Aorta (tissue), 5 donors: ENCODE data around the gene NDOR1. TPM values are rescaled to one million over a fixed set of nuclear protein-coding genes. Genes with fewer than 3 reads are reported as not detected.

ENCODE experiments used
- ATAC-seq: fragments of 200-7000 bp; cut with Tn5 transposase; one replicate; pipeline ENCODE4 v1.9.1; 2022; ENCODE audit warnings: moderate library complexity; ENCODE audit not compliant: low FRiP score
- DNase-seq, 2 donors: peaks; one replicate each; pipeline ENCODE4 v3.0.0-alpha.2; 2020
- H3K27ac ChIP-seq, 2 donors: one replicate each; pipeline ENCODE4 v1.5.1; 2013; ENCODE audit warnings: low read length in 2 of 2, mild to moderate bottlenecking in 2 of 2, moderate library complexity in 2 of 2, control low read depth in 1 of 2, inconsistent platforms in 1 of 2, low read depth in 1 of 2
- H3K27me3 ChIP-seq, 2 donors: one replicate each; pipeline ENCODE4 v1.6.1; 2013; ENCODE audit warnings: control low read depth in 1 of 2, low read length in 1 of 2, mild to moderate bottlenecking in 1 of 2, moderate library complexity in 1 of 2; ENCODE audit not compliant: insufficient read depth in 2 of 2, control insufficient read depth in 1 of 2
- H3K36me3 ChIP-seq, 2 donors: one replicate each; pipeline ENCODE4 v1.6.1; 2013; ENCODE audit warnings: control low read depth in 1 of 2, low read length in 1 of 2, mild to moderate bottlenecking in 1 of 2; ENCODE audit not compliant: insufficient read depth in 2 of 2, control insufficient read depth in 1 of 2
- H3K4me1 ChIP-seq, 2 donors: one replicate each; pipeline ENCODE4 v1.6.1; 2013; ENCODE audit warnings: low read length in 2 of 2, control low read depth in 1 of 2, mild to moderate bottlenecking in 1 of 2, moderate library complexity in 1 of 2; ENCODE audit not compliant: insufficient read depth in 2 of 2, control insufficient read depth in 1 of 2
- H3K4me3 ChIP-seq, 2 donors: one replicate each; pipeline ENCODE4 v1.5.1; 2013; ENCODE audit warnings: low read length in 2 of 2, control low read depth in 1 of 2, mild to moderate bottlenecking in 1 of 2
- H3K9me3 ChIP-seq: one replicate; pipeline ENCODE4 v1.6.1; 2013; ENCODE audit warnings: mild to moderate bottlenecking, low read length; ENCODE audit not compliant: control insufficient read depth
- WGBS, 2 donors: extraction: QIAGEN DNeasy Blood & Tissue Kit; methylation state at CpG; one replicate each; pipeline ENCODE4 v1.1.7; 2013; 5-methylcytosine and 5-hydroxymethylcytosine counted together
- intact Hi-C, 2 donors: fragments of 100-400 bp; cut with DNase I; formaldehyde crosslinking; loops; one replicate each; pipeline versions ENCODE4 v1.14.2 to v1.15.0; 2022
- polyA plus RNA-seq, 2 donors: library from polyadenylated mRNA; stranded (reverse); fragments of 200-250 nt; gene quantifications; one replicate each; pipeline ENCODE4 v1.2.3, GENCODE V29; 2013
- total RNA-seq, 2 donors: library from RNA; stranded (reverse); fragmentation: NEBNext Ultra II Directional; extraction: Animal tissue kit (Norgen Biotek cat#: 25700); gene quantifications; one replicate each; pipeline ENCODE4 v1.2.1, GENCODE V29; 2021
- donor health status: healthy with polysubstance abuse.
- donor health status: Bipolar disorder and iron deficiency.
- donor health status: DM: no; HTN: no; CAD: no.
- donor health status: DM: no; HTN: no; CAD: no.
- donor health status: DM: yes; HTN: yes; CAD: no.

Gene NDOR1
- total and polyA plus RNA-seq, 4 donors, result 3.0 to 20.4 (median 12.1) TPM

DNA sequence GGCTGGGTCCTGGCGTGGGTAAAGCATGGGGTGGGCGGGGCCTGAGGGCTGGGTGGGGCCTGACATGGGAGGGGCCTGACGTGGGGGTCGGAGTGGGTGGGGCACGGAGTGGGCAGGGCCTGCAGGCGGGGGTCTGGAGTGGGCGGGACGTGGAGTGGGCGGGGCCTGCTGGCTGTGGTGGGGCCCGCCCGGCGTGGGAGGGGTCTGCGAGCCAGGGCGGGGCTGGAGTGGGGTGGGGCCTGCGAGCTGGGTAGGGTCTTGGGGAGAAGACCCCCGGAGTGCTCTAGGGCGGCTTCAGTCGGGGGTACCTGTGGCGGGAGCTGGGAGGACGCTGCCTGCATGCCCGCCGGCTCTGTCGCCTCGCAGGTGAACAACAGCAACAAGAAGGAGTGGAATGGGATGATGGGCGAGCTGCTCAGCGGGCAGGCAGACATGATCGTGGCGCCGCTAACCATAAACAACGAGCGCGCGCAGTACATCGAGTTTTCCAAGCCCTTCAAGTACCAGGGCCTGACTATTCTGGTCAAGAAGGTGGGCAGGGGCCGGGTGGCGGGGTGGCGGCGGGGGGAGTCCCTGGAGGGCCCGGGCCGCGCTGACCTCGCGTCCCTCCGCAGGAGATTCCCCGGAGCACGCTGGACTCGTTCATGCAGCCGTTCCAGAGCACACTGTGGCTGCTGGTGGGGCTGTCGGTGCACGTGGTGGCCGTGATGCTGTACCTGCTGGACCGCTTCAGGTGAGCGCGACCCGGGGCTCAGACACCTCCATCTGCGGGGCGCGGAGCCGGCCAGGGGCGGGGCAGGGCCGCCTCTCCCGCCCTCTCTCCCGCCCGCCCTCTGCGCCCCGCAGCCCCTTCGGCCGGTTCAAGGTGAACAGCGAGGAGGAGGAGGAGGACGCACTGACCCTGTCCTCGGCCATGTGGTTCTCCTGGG, 43.7 kb upstream of the NDOR1 start:
- 1 to 4% methylated on average over 48 to 69 of the region's 71 CpGs for WGBS, 2 donors
- DNase-seq (no peak), ATAC-seq (no peak)
- no peaks in the 10 kb centered on the region for H3K4me1 ChIP-seq
- intact Hi-C loops, result no loop called here
- H3K9me3 ChIP-seq, result no peaks in the 10 kb centered on the region
- H3K36me3 ChIP-seq, result no peaks in the 10 kb centered on the region
- H3K27me3 ChIP-seq, result peaks cover 0 to 1% of the 10 kb centered on the region in 2 donors
- no peak overlapping the region for H3K4me3 ChIP-seq
- H3K27ac ChIP-seq, result no peak overlapping the region

GRCh38 chr9:137162505-137163364, 42.8 kb upstream of the NDOR1 start:
- peaks cover 0 to 2% of the 10 kb centered on the region in 2 donors for H3K27me3 ChIP-seq

DNA sequence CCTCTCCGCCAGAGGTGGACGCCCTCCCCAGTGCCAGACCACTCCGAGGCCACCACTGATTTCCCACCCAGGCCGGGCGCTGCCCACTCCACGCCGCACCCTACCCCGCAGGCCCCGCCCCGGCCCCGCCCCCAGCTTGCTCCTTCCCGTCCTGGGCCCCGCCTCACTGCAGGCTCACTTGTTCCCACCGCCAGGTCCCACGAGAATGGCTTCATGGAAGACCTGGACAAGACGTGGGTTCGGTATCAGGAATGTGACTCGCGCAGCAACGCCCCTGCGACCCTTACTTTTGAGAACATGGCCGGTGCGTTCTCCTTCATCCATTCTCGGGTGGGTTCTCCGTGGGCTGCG, 42.2 kb upstream of the NDOR1 start:
- peaks cover 0 to 2% of the 10 kb centered on the region in 2 donors for H3K27me3 ChIP-seq
- no peak overlapping the region for H3K4me3 ChIP-seq
- intact Hi-C loops, result no loop called here
- no peaks in the 10 kb centered on the region for H3K4me1 ChIP-seq
- ATAC-seq, result no peak
- H3K36me3 ChIP-seq, result no peaks in the 10 kb centered on the region
- no peak overlapping the region for H3K27ac ChIP-seq
- no peak for DNase-seq
- H3K9me3 ChIP-seq, result no peaks in the 10 kb centered on the region
- WGBS, 2 donors, result 27 to 29% methylated on average over 24 to 26 of the region's 26 CpGs

More at GRCh38 chr9:137162505-137163364, 42.8 kb upstream of the NDOR1 start:
- H3K4me3 ChIP-seq, result no peak overlapping the region
- no peak overlapping the region for H3K27ac ChIP-seq
- no peaks in the 10 kb centered on the region for H3K9me3 ChIP-seq
- WGBS, 2 donors, result 2 to 6% methylated on average over 61 to 74 of the region's 74 CpGs
- no peaks in the 10 kb centered on the region for H3K4me1 ChIP-seq
- H3K36me3 ChIP-seq, result no peaks in the 10 kb centered on the region
- no peak for DNase-seq
- ATAC-seq, result no peak
- intact Hi-C loops, result no loop called here

DNA sequence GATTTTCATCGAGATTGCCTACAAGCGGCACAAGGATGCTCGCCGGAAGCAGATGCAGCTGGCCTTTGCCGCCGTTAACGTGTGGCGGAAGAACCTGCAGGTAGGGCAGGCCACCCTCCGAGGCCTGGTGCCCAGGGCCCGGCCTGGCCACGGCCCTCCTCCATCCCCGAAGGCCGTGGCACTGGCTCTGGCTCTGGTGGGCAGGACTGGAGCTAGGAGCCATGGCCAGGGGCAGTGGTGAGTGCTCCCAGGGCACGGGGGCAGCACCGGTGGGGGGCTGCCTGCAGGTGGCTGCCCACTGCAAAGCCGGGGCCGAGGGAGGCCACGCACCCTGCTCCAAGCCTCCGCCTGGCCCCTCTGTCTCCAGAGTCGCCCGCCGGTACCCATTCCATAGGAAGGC, 41.7 kb upstream of the NDOR1 start:
- Histone ChIP-seq H3K9me3 (no peaks in the 10 kb centered on the region), H3K27ac (no peak overlapping the region), H3K4me3 (no peak overlapping the region), H3K36me3 (no peaks in the 10 kb centered on the region), H3K27me3 (peaks cover 0 to 2% of the 10 kb centered on the region in 2 donors), H3K4me1 (no peaks in the 10 kb centered on the region)
- DNase-seq (no peak), ATAC-seq (no peak)
- 81 to 82% methylated on average over 22 of the region's 22 CpGs for WGBS, 2 donors
- intact Hi-C loops, result no loop called here

DNA sequence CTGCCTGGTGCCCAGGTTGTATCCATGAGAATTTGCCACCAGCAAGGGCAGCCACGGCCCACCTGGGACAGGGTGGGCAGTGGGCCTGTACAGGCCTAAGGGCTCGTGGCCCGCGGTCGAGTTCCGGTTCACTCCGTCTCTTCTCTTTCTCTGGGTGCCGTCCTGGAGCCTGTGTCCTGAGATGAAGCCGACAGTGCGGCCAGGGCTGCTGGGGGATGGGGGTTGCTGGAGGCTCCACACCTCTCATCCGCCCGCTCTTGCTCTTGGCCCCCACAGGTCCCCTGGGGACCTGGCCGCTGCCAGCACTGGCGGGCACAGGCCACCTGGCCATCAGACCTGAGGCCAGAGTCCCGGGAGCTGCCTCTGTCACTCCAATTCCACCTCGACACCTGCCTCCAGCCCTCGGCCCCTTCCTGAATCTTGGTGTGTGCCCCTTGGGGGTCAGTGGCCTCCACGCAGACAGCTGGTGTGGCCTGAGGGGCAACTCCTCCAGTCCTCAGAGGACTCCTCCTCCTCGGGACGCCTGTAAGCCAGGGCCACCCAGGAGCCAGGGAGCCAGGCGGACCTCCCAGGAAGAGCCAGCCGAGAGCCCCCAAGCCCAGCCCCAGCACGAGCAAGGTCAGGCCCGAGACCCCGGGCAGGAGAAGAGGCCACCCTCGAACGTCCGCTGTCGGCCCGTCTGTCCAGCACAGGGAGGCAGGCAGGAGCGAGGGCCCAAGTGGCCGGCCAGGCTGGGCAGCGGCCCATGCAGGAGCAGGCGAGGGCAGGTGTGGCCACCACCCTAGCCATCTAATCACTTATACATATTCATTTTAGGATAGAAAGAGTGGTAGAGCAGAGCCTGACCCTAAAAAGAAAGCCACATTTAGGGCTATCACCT, 40.9 kb upstream of the NDOR1 start:
- peaks cover 0 to 2% of the 10 kb centered on the region in 2 donors for H3K27me3 ChIP-seq
- whole genome bisulfite sequencing, 2 donors, result 57 to 64% methylated on average over 34 of the region's 34 CpGs
- H3K4me3 ChIP-seq, result no peak overlapping the region
- DNase-seq (no peak), ATAC-seq (no peak)
- no peaks in the 10 kb centered on the region for H3K9me3 ChIP-seq
- no peaks in the 10 kb centered on the region for H3K36me3 ChIP-seq
- intact Hi-C loops, result no loop called here
- H3K27ac ChIP-seq, result no peak overlapping the region
- no peaks in the 10 kb centered on the region for H3K4me1 ChIP-seq

GRCh38 chr9:137165250-137165836, 40.2 kb upstream of the NDOR1 start:
- no peak for DNase-seq
- WGBS, 2 donors, result 77 to 80% methylated on average over 25 to 32 of the region's 32 CpGs
- Histone ChIP-seq H3K36me3 (no peaks in the 10 kb centered on the region), H3K9me3 (no peaks in the 10 kb centered on the region), H3K4me1 (no peaks in the 10 kb centered on the region), H3K4me3 (no peak overlapping the region), H3K27ac (no peak overlapping the region), H3K27me3 (peaks cover 0 to 2% of the 10 kb centered on the region in 2 donors)
- intact Hi-C loops, result no loop called here
- no peak for ATAC-seq

- Histone ChIP-seq H3K36me3 (no peaks in the 10 kb centered on the region), H3K27ac (no peak overlapping the region), H3K9me3 (no peaks in the 10 kb centered on the region), H3K4me1 (no peaks in the 10 kb centered on the region), H3K27me3 (peaks cover 0 to 2% of the 10 kb centered on the region in 2 donors), H3K4me3 (no peak overlapping the region)
- WGBS, 2 donors, result 63 to 74% methylated on average over 19 to 22 of the region's 22 CpGs
- ATAC-seq (no peak), DNase-seq (no peak)
- intact Hi-C loops, result no loop called here
Measured at GRCh38 chr9:137166380-137167229, 38.9 kb upstream of the NDOR1 start.
